Measurements from ENCODE around the gene SIGLEC10. TPM values are rescaled to one million over a fixed set of nuclear protein-coding genes. Genes with fewer than 3 reads are reported as not detected.
"Not testable (repeated sequence)": the region's sequence is repeated elsewhere in the genome, so short reads cannot be mapped to it uniquely, and the experiment has no call there.

SIGLEC10 gene
- total RNA-seq, 1 experiment from 2014 or later, result not detected

- ATAC-seq, result no peak
- no peaks in the 10 kb centered on the region for H3K9me2 ChIP-seq (ENCODE audit: insufficient read depth)
- no peak overlapping the region for H3K4me3 ChIP-seq (replicated peaks in 1 of 2; ENCODE audit: low read depth in 1 of 2, low read length in 2 of 2)
- BruUV-seq (replicated peaks), result no TSS peak
- TF ChIP-seq MAX (IDR thresholded peaks at IDR 0.05) (no peak), EZH2phosphoT487 (IDR thresholded peaks at IDR 0.05; ENCODE audit: borderline replicate concordance) (no peak), TCF7L2 (IDR thresholded peaks at IDR 0.05; ENCODE audit: borderline replicate concordance, extremely low read depth, insufficient read depth, insufficient read length) (no peak), CBX3 (IDR thresholded peaks at IDR 0.05; ENCODE audit: low read depth) (no peak), RAD21 (IDR thresholded peaks at IDR 0.05; ENCODE audit: low read depth) (no peak), REST (IDR thresholded peaks at IDR 0.05; ENCODE audit: low read depth) (no peak), POLR2AphosphoS5 (IDR thresholded peaks at IDR 0.05; ENCODE audit: low read depth, low read length) (no peak)
- H3K27ac ChIP-seq (ENCODE audit: low read depth, low read length), result no peak overlapping the region
- no peak overlapping the region for H3K9ac ChIP-seq (ENCODE audit: low read length)
- RAD21 ChIA-PET (ENCODE audit: low non-redundant PET in 1 of 2, low total read pairs in 2 of 2, uncharacterized antibody in 2 of 2, unreplicated experiment in 2 of 2), result no interaction called here
- intact Hi-C loops (cut with micrococcal nuclease), result no loop called here
- H3K4me1 ChIP-seq (ENCODE audit: control insufficient read depth in 1 of 2, insufficient read depth in 2 of 2, low read length in 2 of 2), result no peaks in the 10 kb centered on the region
- POLR2A ChIA-PET, result no interaction called here
- no peaks in the 10 kb centered on the region for H3K79me2 ChIP-seq (ENCODE audit: insufficient read depth, low read length)
- peaks cover 24% of the 10 kb centered on the region for H3K27me3 ChIP-seq (ENCODE audit: insufficient read depth, low read length)
- H3K36me3 ChIP-seq (ENCODE audit: control insufficient read depth in 1 of 2, insufficient read depth in 2 of 2, low read length in 2 of 2), result no peaks in the 10 kb centered on the region
- DNase-seq (ENCODE audit: low read depth, low spot score), result no peak
- H2AFZ ChIP-seq (ENCODE audit: low read depth, low read length, poor library complexity, severe bottlenecking), result no peak overlapping the region
- H3K4me2 ChIP-seq (ENCODE audit: low read length), result no peak overlapping the region
- CTCF ChIA-PET, result interaction anchor here (1.4 kb wide), 1 partner anchor 190 kb away, joined by 5 read pairs; no protein-coding TSS in a partner anchor
- no peaks in the 10 kb centered on the region for H4K20me1 ChIP-seq (ENCODE audit: insufficient read depth)
- H3K9me3 ChIP-seq (ENCODE audit: control insufficient read depth in 1 of 2, insufficient read depth in 1 of 2, low read depth in 1 of 2, low read length in 2 of 2), result no peaks in the 10 kb centered on the region
Measured at GRCh38 chr19:51466723-51467122, 49.3 kb upstream of the SIGLEC10 start.

GRCh38 chr19:51463976-51464581 lies 46.6 kb upstream of the SIGLEC10 start:
- CTCF ChIA-PET, POLR2A ChIA-PET: not testable (repeated sequence)

More at GRCh38 chr19:51463976-51464581, 46.6 kb upstream of the SIGLEC10 start:
- H2AFZ ChIP-seq (ENCODE audit: low read depth, low read length, poor library complexity, severe bottlenecking); BruUV-seq (replicated peaks); H3K9ac ChIP-seq (ENCODE audit: low read length); H3K79me2 ChIP-seq (ENCODE audit: insufficient read depth, low read length); H4K20me1 ChIP-seq (ENCODE audit: insufficient read depth); H3K9me2 ChIP-seq (ENCODE audit: insufficient read depth); RAD21 ChIA-PET (ENCODE audit: low non-redundant PET in 1 of 2, low total read pairs in 2 of 2, uncharacterized antibody in 2 of 2, unreplicated experiment in 2 of 2); H3K4me2 ChIP-seq (ENCODE audit: low read length); H3K4me3 ChIP-seq (replicated peaks in 1 of 2; ENCODE audit: low read depth in 1 of 2, low read length in 2 of 2); ATAC-seq; DNase-seq (ENCODE audit: low read depth, low spot score); H3K4me1 ChIP-seq (ENCODE audit: control insufficient read depth in 1 of 2, insufficient read depth in 2 of 2, low read length in 2 of 2); intact Hi-C loops (cut with micrococcal nuclease); H3K27ac ChIP-seq (ENCODE audit: low read depth, low read length); H3K36me3 ChIP-seq (ENCODE audit: control insufficient read depth in 1 of 2, insufficient read depth in 2 of 2, low read length in 2 of 2); H3K9me3 ChIP-seq (ENCODE audit: control insufficient read depth in 1 of 2, insufficient read depth in 1 of 2, low read depth in 1 of 2, low read length in 2 of 2): not testable (repeated sequence)
- peaks cover 24% of the 10 kb centered on the region for H3K27me3 ChIP-seq (ENCODE audit: insufficient read depth, low read length)

Measured in HCT116 (cell line).